HL-60 (cell line): ENCODE data around the gene SOX6.

Experiments
- DNase-seq, 2 experiments: peaks; one replicate each; pipeline ENCODE4 v3.0.0-alpha.2; 2010 to 2020; ENCODE audit warnings: low read depth in 1 of 2, low spot score in 1 of 2
- H3K27ac ChIP-seq: fragments of 250-450 bp; sonication (Bioruptor Pico); replicated peaks from 2 replicates; pipeline ENCODE4 v1.5.1; 2020; ENCODE audit warnings: mild to moderate bottlenecking, moderate library complexity
- H3K27me3 ChIP-seq: fragments of 250-450 bp; sonication (Bioruptor Pico); 2 replicates; pipeline ENCODE4 v1.5.1; 2021; ENCODE audit warnings: mild to moderate bottlenecking, moderate library complexity; ENCODE audit not compliant: insufficient read depth, poor library complexity, severe bottlenecking
- H3K4me3 ChIP-seq: replicated peaks from 2 replicates; pipeline ENCODE4 v1.5.1; 2011; ENCODE audit warnings: mild to moderate bottlenecking, control low read depth, low read length; ENCODE audit not compliant: insufficient read depth
- CTCF ChIP-seq: IDR thresholded peaks from one replicate; pipeline ENCODE4 v1.5.1; 2011; ENCODE audit warnings: low read length, control low read depth, inconsistent platforms; ENCODE audit not compliant: insufficient read depth
- GABPA ChIP-seq: IDR thresholded peaks from 2 replicates; pipeline ENCODE4 v1.6.1; 2012; ENCODE audit warnings: low read depth
- POLR2AphosphoS5 ChIP-seq: IDR thresholded peaks from 2 replicates; pipeline ENCODE4 v1.6.1; 2012; ENCODE audit warnings: low read depth
- REST ChIP-seq: IDR thresholded peaks from 2 replicates; pipeline ENCODE4 v1.6.1; 2012; ENCODE audit warnings: low read depth; ENCODE audit not compliant: insufficient replicate concordance
- SPI1 ChIP-seq: IDR thresholded peaks from 2 replicates; pipeline ENCODE4 v1.6.1; 2012; ENCODE audit warnings: low read depth, mild to moderate bottlenecking, borderline replicate concordance

Gene SOX6

GRCh38 chr11:16310943-16311342 lies 45.4 kb downstream of the SOX6 start:
- TF ChIP-seq CTCF (no peak), POLR2AphosphoS5 (no peak), GABPA (no peak), REST (no peak), SPI1 (no peak)
- no peaks in the 10 kb centered on the region for H3K27me3 ChIP-seq
- no peak for DNase-seq

GRCh38 chr11:16309226-16309625 lies 47.1 kb downstream of the SOX6 start:
- H3K27me3 ChIP-seq, result no peaks in the 10 kb centered on the region
- no peak for TF ChIP-seq CTCF
- no peak for TF ChIP-seq GABPA
- TF ChIP-seq REST, result no peak
- TF ChIP-seq POLR2AphosphoS5, result no peak
- TF ChIP-seq SPI1, result no peak
- H3K4me3 ChIP-seq, result no peak overlapping the region
- DNase-seq, result no peak
- no peak overlapping the region for H3K27ac ChIP-seq

More at GRCh38 chr11:16310943-16311342, 45.4 kb downstream of the SOX6 start:
- no peak overlapping the region for H3K4me3 ChIP-seq
- H3K27ac ChIP-seq, result no peak overlapping the region

- H3K27me3 ChIP-seq, result no peaks in the 10 kb centered on the region
- DNase-seq, result no peak
- H3K27ac ChIP-seq, result no peak overlapping the region
- no peak overlapping the region for H3K4me3 ChIP-seq
- no peak for TF ChIP-seq SPI1
- TF ChIP-seq CTCF, result no peak
- no peak for TF ChIP-seq REST
- no peak for TF ChIP-seq GABPA
- TF ChIP-seq POLR2AphosphoS5, result no peak
Measured at GRCh38 chr11:16301462-16301861, 54.9 kb downstream of the SOX6 start.
